HEK293 (cell line): ENCODE results near the gene ANKRD16.

Experiments used
- CTCF ChIA-PET: fragments of 350-600 bp; formaldehyde crosslinking; extraction: SDS; loops from one replicate; lab custom pipeline; 2021; ENCODE audit warnings: antibody characterized with exemption; lab: Yijun Ruan, JAX
- POLR2A ChIA-PET: fragments of 300-600 bp; formaldehyde crosslinking; extraction: SDS; loops from one replicate; lab custom pipeline; 2020; ENCODE audit warnings: antibody characterized with exemption, inconsistent platforms; lab: Yijun Ruan, JAX
- H3K27ac ChIP-seq: fragments of 200-500 bp; sonication (Bioruptor generic); 2 replicates; pipeline ENCODE4 v1.5.1; 2014; ENCODE audit warnings: low read depth, low read length, control low read depth, inconsistent platforms; ENCODE audit errors: extremely low read depth
- H3K36me3 ChIP-seq, 2 experiments: fragments of 200-500 bp in 1 of 2; sonication (Bioruptor generic) in 1 of 2; 1 replicate in 1 of 2; 2 replicates in 1 of 2; pipeline ENCODE4 v1.5.1; 2014 to 2017; ENCODE audit warnings: inconsistent platforms in 2 of 2, low read length in 2 of 2; ENCODE audit not compliant: control insufficient read depth in 2 of 2, insufficient read depth in 1 of 2
- H3K4me1 ChIP-seq: fragments of 200-500 bp; sonication (Bioruptor generic); 2 replicates; pipeline ENCODE4 v1.5.1; 2014; ENCODE audit warnings: mild to moderate bottlenecking, low read length, inconsistent platforms; ENCODE audit not compliant: control insufficient read depth, insufficient read depth
- H3K4me3 ChIP-seq: 2 replicates; pipeline ENCODE4 v1.5.1; 2011; ENCODE audit warnings: low read depth, mild to moderate bottlenecking, control low read depth, low read length, moderate library complexity
- H3K9me3 ChIP-seq: fragments of 200-500 bp; sonication (Bioruptor generic); 2 replicates; pipeline ENCODE4 v1.5.1; 2014; ENCODE audit warnings: low read depth, low read length, inconsistent platforms; ENCODE audit not compliant: control insufficient read depth, insufficient read depth
- BCL11B ChIP-seq: fragments of 450-650 bp; formaldehyde crosslinking; IDR thresholded peaks from 2 replicates; pipeline ENCODE4 v1.5.1; 2016; ENCODE audit warnings: low read depth, missing biosample characterization, missing genetic modification characterization
- CTCF ChIP-seq: fragments of 450-650 bp; formaldehyde crosslinking; IDR thresholded peaks from 2 replicates; pipeline ENCODE4 v1.5.1; 2016; ENCODE audit warnings: missing biosample characterization, missing genetic modification characterization
- ELK4 ChIP-seq: IDR thresholded peaks from 2 replicates; pipeline ENCODE4 v1.6.1; 2011; ENCODE audit warnings: mild to moderate bottlenecking, low read depth, low read length, borderline replicate concordance
- GLI4 ChIP-seq: fragments of 450-650 bp; formaldehyde crosslinking; IDR thresholded peaks from 2 replicates; pipeline ENCODE4 v1.5.1; 2016; ENCODE audit warnings: missing biosample characterization, missing genetic modification characterization
- HOXA7 ChIP-seq: sonication (generic); formaldehyde crosslinking; IDR thresholded peaks from 2 replicates; pipeline ENCODE4 v1.8.1; 2022; ENCODE audit warnings: missing genetic modification reagents, borderline replicate concordance
- HOXC10 ChIP-seq: sonication (generic); formaldehyde crosslinking; IDR thresholded peaks from 2 replicates; pipeline ENCODE4 v1.8.1; 2023; ENCODE audit warnings: mild to moderate bottlenecking, missing genetic modification reagents
- IKZF3 ChIP-seq: fragments of 450-650 bp; IDR thresholded peaks from 2 replicates; pipeline ENCODE4 v1.5.0; 2018; ENCODE audit warnings: missing biosample characterization, mild to moderate bottlenecking, missing genetic modification characterization, moderate library complexity
- MYNN ChIP-seq: fragments of 450-650 bp; formaldehyde crosslinking; IDR thresholded peaks from 2 replicates; pipeline ENCODE4 v1.5.1; 2016; ENCODE audit warnings: missing biosample characterization, missing genetic modification characterization, borderline replicate concordance
- OSR2 ChIP-seq: fragments of 450-650 bp; formaldehyde crosslinking; IDR thresholded peaks from 2 replicates; pipeline ENCODE4 v1.5.1; 2016; ENCODE audit warnings: missing biosample characterization, missing genetic modification characterization
- REST ChIP-seq: fragments of 450-650 bp; formaldehyde crosslinking; IDR thresholded peaks from 2 replicates; pipeline ENCODE4 v1.5.1; 2016; ENCODE audit warnings: missing biosample characterization, missing genetic modification characterization
- ZNF10 ChIP-seq: fragments of 450-650 bp; formaldehyde crosslinking; IDR thresholded peaks from 2 replicates; pipeline ENCODE4 v1.5.1; 2017; ENCODE audit warnings: missing biosample characterization, missing genetic modification characterization
- ZNF169 ChIP-seq: fragments of 450-650 bp; formaldehyde crosslinking; IDR thresholded peaks from 2 replicates; pipeline ENCODE4 v1.5.1; 2016; ENCODE audit warnings: missing biosample characterization, missing genetic modification characterization
- ZNF202 ChIP-seq: fragments of 450-650 bp; formaldehyde crosslinking; IDR thresholded peaks from 2 replicates; pipeline ENCODE4 v1.5.1; 2016; ENCODE audit warnings: missing biosample characterization, missing genetic modification characterization, borderline replicate concordance
- ZNF239 ChIP-seq: fragments of 450-650 bp; formaldehyde crosslinking; IDR thresholded peaks from 2 replicates; pipeline ENCODE4 v1.5.1; 2016; ENCODE audit warnings: missing biosample characterization, missing genetic modification characterization
- ZNF26 ChIP-seq: fragments of 450-650 bp; formaldehyde crosslinking; IDR thresholded peaks from 2 replicates; pipeline ENCODE4 v1.5.1; 2016; ENCODE audit warnings: missing biosample characterization, missing genetic modification characterization
- ZNF274 ChIP-seq, 2 experiments: fragments of 200-500 bp in 1 of 2; fragments of 450-650 bp in 1 of 2; sonication (Bioruptor generic) in 1 of 2; formaldehyde crosslinking in 1 of 2; IDR thresholded peaks; 2 replicates each; pipeline versions ENCODE4 v1.5.1 to v1.6.1; 2014 to 2016; ENCODE audit warnings: borderline replicate concordance in 1 of 2, inconsistent platforms in 1 of 2, low read length in 1 of 2, missing biosample characterization in 1 of 2, missing genetic modification characterization in 1 of 2
- ZNF404 ChIP-seq: fragments of 450-650 bp; formaldehyde crosslinking; IDR thresholded peaks from 2 replicates; pipeline ENCODE4 v1.5.1; 2017; ENCODE audit warnings: missing biosample characterization, missing genetic modification characterization
- ZNF544 ChIP-seq: fragments of 450-650 bp; formaldehyde crosslinking; IDR thresholded peaks from 2 replicates; pipeline ENCODE4 v1.5.0; 2017; ENCODE audit warnings: missing biosample characterization, missing genetic modification characterization
- ZNF624 ChIP-seq: fragments of 450-650 bp; formaldehyde crosslinking; IDR thresholded peaks from 2 replicates; pipeline ENCODE4 v1.5.1; 2017; ENCODE audit warnings: missing biosample characterization, missing genetic modification characterization
- ZNF704 ChIP-seq: fragments of 450-650 bp; formaldehyde crosslinking; IDR thresholded peaks from 2 replicates; pipeline ENCODE4 v1.5.1; 2016; ENCODE audit warnings: missing biosample characterization, missing genetic modification characterization

Gene ANKRD16

GRCh38 chr10:5918763-5919162 is 29.1 kb upstream of the ANKRD16 start:
- Histone ChIP-seq H3K9me3 (no peaks in the 10 kb centered on the region), H3K27ac (no peak overlapping the region)
- CTCF ChIA-PET, result no interaction called here
- TF ChIP-seq BCL11B (tag by site-specific recombination), result no peak
- TF ChIP-seq ZNF544 (tag by site-specific recombination), result no peak
- no peak for TF ChIP-seq CTCF
- no peak for TF ChIP-seq ZNF169 (tag by site-specific recombination)
- no peak for TF ChIP-seq ZNF10 (tag by site-specific recombination)
- no peak for TF ChIP-seq OSR2 (tag by site-specific recombination)
- TF ChIP-seq HOXA7, result no peak
- no peak for TF ChIP-seq ZNF404 (tag by site-specific recombination)
- no peak for TF ChIP-seq REST (tag by site-specific recombination)
- TF ChIP-seq ZNF202 (tag by site-specific recombination), result no peak
- no peak for TF ChIP-seq ZNF26 (tag by site-specific recombination)
- no peak for TF ChIP-seq ZNF624 (tag by site-specific recombination)
- no peak for TF ChIP-seq ZNF704 (tag by site-specific recombination)
- no peak for TF ChIP-seq ELK4
- TF ChIP-seq ZNF239, result no peak
- no peak for TF ChIP-seq ZNF274 (IDR thresholded peaks at IDR 0.05; ENCODE audit: low read length)
- TF ChIP-seq ZNF274 (tag by site-specific recombination; IDR thresholded peaks at IDR 0.05; ENCODE audit: borderline replicate concordance), result no peak
- no peak for TF ChIP-seq MYNN
- no peak for TF ChIP-seq GLI4
- no peak for TF ChIP-seq HOXC10 (CRISPR knock-in tag)
- TF ChIP-seq IKZF3 (tag by site-specific recombination), result no peak
- TF ChIP-seq, all 188 proteins: peak for 0
- Histone ChIP-seq H3K4me3 (no peak overlapping the region), H3K4me1 (no peaks in the 10 kb centered on the region), H3K36me3 (peaks cover 47 to 98% of the 10 kb centered on the region in 2 experiments)
- POLR2A ChIA-PET, result no interaction called here
